Stimulated activated naive CD4-positive, alpha-beta T cell treated with Interleukin-2 at 50 U/mL for 16 hours (primary cell): ENCODE results near the gene NAP1L2.
A peak's percentile ranks its signal among the peaks of the same experiment; 100 is the strongest.
"Not testable (repeated sequence)": the region's sequence is repeated elsewhere in the genome, so short reads cannot be mapped to it uniquely, and the experiment has no call there.

ENCODE experiments used
- DNase-seq: peaks from one replicate; lab custom pipeline; 2025; lab: John Stamatoyannopoulos, UW

The NAP1L2 gene

GRCh38 chrX:73214426-73215094 lies at the start of gene NAP1L2:
NAP1L2 (minus strand) TSS chrX:73214851; CDS start chrX:73214492, 359 bp downstream.
- DNase-seq: peak; percentile 21

GRCh38 chrX:73262991-73263390 lies 48.3 kb upstream of the NAP1L2 start:
- DNase-seq: no peak

GRCh38 chrX:73239242-73239641 lies 24.6 kb upstream of the NAP1L2 start:
- DNase-seq: no peak

- DNase-seq: no peak
These were observed 3.0 kb upstream of the NAP1L2 start for GRCh38 chrX:73217621-73218020.

- no peak for DNase-seq
These were observed 595 bp upstream of the NAP1L2 start for GRCh38 chrX:73215246-73215645.

- no peak for DNase-seq
These were observed 771 bp downstream of the NAP1L2 start for GRCh38 chrX:73213734-73214425.

GRCh38 chrX:73206366-73206765 lies 8.3 kb downstream of the NAP1L2 start:
- no peak for DNase-seq

- no peak for DNase-seq
These were observed 32.0 kb downstream of the NAP1L2 start for GRCh38 chrX:73182502-73183114.

- DNase-seq: not testable (repeated sequence)
These were observed 45.7 kb downstream of the NAP1L2 start for GRCh38 chrX:73168945-73169344.
